ENCODE results near the gene AMIGO2. TPM values are rescaled to one million over a fixed set of nuclear protein-coding genes. Genes with fewer than 3 reads are reported as not detected.
"Not testable (repeated sequence)": the region's sequence is repeated elsewhere in the genome, so short reads cannot be mapped to it uniquely, and the experiment has no call there.

The AMIGO2 gene
- total RNA-seq = 4.2 and 4.8 TPM in 2 replicates

- peak; percentile 60 for DNase-seq
Observed at GRCh38 chr12:47079468-47079980, at the start of gene AMIGO2, which contains the start of gene PCED1B. TSS of gene AMIGO2 (minus strand) at chr12:47079959. CDS start at chr12:47079002, 957 bp downstream. TSS of gene PCED1B (plus strand) at chr12:47079621. CDS start at chr12:47235064, 155,443 bp downstream.

DNA sequence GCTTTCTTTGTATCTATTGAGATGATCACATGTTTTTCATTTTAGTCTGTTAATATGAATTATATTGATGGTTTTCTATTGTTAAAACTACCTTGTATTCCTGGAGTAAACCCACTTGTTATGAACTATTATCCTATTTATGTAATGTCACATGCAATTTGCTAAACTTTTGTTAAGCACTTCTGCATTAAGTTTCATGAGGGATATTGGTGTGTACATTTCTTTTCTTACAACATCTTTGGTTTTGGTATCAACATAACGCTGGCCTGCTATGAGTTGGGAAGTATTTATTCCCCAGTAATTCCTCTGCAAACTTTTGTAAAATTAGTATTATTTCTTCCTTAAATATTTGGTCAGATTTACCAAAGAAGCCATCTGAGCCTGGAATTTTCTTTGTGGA lies 46.5 kb upstream of the AMIGO2 start:
- no peak for DNase-seq

- DNase-seq = no peak
Observed at GRCh38 chr12:47124451-47124850, 44.7 kb upstream of the AMIGO2 start.

GRCh38 chr12:47123730-47124129 lies 44.0 kb upstream of the AMIGO2 start:
- no peak for DNase-seq

GRCh38 chr12:47122602-47123001 lies 42.8 kb upstream of the AMIGO2 start:
- DNase-seq = no peak

DNA sequence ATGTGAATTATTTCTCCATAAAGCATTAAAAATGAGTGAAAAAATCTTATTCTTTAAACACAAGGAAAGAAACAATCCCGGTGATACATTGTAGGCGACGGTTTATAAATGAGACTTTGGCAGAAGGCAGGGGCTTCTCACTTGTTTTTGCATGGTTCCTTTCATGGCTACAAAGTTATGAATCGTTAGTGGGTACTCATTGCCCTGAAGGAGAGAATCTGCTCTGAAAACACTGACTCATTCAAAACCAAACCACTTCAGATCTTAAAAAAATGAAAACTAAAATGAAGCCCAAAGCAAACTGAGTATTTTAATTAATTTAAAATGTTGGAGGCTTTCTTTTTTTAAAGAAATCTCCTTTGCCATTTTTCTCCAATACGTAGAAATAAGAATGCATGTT lies 41.4 kb upstream of the AMIGO2 start:
- DNase-seq = no peak

DNA sequence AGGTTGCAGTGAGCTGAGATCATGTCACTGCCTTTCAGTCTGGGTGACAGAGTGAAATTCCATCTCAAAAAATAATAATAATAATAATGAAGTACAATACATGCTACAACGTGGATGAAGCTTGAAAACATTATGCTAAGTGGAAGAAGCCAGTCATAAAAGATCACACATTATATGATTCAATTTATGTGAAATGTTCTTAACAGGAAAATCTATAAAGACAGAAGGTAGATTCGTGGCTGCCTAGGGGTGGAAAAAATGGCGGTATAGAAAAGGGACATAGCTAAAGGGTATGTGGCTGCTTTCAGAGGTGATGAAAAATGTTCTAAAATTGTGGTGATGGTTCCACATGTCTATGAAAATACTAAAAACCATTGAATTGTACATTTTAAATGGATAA lies 41.0 kb upstream of the AMIGO2 start:
- DNase-seq = no peak

DNA sequence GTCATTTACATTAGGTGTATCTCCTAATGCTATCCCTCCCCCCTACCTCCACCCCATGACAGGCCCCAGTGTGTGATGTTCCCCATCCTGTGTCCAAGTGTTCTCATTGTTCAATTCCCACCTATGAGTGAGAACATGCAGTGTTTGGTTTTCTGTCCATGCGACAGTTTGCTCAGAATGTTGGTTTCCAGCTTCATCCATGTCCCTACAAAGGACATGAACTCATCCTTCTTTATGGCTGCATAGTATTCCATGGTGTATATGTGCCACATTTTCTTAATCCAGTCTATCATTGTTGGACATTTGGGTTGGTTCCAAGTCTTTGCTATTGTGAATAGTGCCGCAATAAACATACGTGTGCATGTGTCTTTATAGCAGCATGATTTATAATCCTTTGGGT lies 37.5 kb upstream of the AMIGO2 start:
- not testable (repeated sequence) for DNase-seq

GRCh38 chr12:47114481-47114892 lies 34.7 kb upstream of the AMIGO2 start:
- DNase-seq = no peak

- DNase-seq = no peak
Observed at GRCh38 chr12:47112679-47113078, 32.9 kb upstream of the AMIGO2 start.

DNA sequence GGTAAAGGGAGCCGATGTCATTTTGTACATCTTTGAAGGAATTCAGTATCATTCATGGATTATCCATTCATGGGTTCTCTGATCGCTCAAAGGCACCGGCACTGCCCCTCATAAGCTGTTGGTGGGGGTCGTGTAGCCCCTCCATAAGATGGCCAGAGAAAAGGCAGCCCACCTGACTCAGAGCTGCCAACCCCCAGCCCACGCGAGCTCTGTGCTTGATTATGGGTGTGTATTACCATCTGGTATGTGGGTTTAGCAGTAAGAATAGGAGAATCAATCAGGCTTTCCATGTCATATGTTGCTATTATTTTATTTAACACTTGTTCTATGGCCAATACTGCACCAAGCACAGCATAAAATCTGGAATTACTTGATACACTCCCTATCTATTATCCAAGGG lies 32.1 kb upstream of the AMIGO2 start:
- no peak for DNase-seq

GRCh38 chr12:47111392-47111778 lies 31.6 kb upstream of the AMIGO2 start:
- no peak for DNase-seq

GRCh38 chr12:47110718-47111391 lies 31.1 kb upstream of the AMIGO2 start:
- no peak for DNase-seq

- no peak for DNase-seq
Observed at GRCh38 chr12:47110011-47110541, 30.3 kb upstream of the AMIGO2 start.

DNA sequence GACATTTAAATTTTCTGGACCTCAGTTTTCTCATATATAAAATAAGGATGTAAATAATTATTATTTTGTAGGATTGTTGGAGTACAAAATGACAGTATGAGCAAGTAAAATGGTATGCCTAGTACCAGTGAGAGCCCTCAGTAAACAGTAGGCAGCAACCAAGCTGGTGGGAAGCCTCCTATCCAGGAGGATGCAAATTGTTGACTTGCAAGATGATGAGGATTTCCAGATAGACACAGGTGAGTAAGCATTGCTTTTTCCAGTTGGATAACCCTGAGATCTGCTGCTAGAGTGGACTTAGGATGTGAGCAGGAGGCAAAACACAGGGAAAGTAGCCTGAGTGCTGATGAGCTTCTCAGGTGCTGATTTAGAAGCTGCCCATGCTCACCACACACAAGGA lies 28.2 kb upstream of the AMIGO2 start:
- DNase-seq = no peak

GRCh38 chr12:47107446-47107845 lies 27.7 kb upstream of the AMIGO2 start:
- no peak for DNase-seq

GRCh38 chr12:47105914-47106674 lies 26.3 kb upstream of the AMIGO2 start:
- DNase-seq = no peak

- DNase-seq = no peak
Observed at GRCh38 chr12:47102845-47103651, 23.3 kb upstream of the AMIGO2 start.

GRCh38 chr12:47102406-47102805 lies 22.6 kb upstream of the AMIGO2 start:
- no peak for DNase-seq

DNA sequence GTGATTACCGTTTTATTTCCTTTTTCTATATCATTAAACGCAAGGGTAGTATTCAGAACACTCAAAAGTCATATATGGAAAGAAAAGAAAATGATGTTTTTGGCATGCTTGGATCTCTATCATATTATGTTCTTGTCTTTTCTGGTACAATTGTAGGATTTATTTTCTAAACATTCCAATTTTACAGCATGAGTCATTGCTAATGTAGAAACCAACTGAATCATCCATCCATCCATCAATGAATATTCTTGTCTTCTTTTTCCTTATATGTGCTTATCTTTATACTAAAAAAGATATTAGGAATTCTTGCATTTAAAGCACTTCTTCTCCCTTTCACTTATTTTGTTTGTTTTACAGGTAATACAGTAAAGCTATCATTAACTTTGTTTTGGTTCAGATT lies 20.4 kb upstream of the AMIGO2 start:
- no peak for DNase-seq

- DNase-seq = no peak
Observed at GRCh38 chr12:47099610-47100009, 19.9 kb upstream of the AMIGO2 start.

DNA sequence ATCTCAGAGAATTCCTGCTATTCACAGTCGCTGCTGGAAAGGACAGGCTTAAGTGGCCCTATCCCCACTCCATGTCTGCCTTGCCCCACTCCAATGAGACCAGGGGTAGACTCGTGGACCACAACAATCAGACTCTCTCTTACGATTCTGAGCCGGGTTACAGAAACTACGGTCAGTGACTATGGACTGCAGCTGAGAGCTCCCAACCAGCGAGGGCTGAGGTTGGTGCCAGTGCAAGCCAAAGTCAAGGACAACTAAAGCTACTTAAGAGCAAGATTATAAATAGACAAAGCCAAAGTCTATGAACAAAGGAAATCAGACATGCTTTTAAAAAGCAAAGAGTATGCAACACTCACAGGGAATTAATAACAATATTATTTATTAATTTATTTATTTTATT lies 18.3 kb upstream of the AMIGO2 start:
- no peak for DNase-seq

Data from dermis blood vessel endothelial cell (primary cell).